Amniotic stem cell (primary cell): ENCODE results near the gene MYH15.
"Not testable (repeated sequence)": the region's sequence is repeated elsewhere in the genome, so short reads cannot be mapped to it uniquely, and the experiment has no call there.

ENCODE experiments used
- DNase-seq: peaks from one replicate; lab custom pipeline; 2025; lab: John Stamatoyannopoulos, UW

Gene MYH15

DNA sequence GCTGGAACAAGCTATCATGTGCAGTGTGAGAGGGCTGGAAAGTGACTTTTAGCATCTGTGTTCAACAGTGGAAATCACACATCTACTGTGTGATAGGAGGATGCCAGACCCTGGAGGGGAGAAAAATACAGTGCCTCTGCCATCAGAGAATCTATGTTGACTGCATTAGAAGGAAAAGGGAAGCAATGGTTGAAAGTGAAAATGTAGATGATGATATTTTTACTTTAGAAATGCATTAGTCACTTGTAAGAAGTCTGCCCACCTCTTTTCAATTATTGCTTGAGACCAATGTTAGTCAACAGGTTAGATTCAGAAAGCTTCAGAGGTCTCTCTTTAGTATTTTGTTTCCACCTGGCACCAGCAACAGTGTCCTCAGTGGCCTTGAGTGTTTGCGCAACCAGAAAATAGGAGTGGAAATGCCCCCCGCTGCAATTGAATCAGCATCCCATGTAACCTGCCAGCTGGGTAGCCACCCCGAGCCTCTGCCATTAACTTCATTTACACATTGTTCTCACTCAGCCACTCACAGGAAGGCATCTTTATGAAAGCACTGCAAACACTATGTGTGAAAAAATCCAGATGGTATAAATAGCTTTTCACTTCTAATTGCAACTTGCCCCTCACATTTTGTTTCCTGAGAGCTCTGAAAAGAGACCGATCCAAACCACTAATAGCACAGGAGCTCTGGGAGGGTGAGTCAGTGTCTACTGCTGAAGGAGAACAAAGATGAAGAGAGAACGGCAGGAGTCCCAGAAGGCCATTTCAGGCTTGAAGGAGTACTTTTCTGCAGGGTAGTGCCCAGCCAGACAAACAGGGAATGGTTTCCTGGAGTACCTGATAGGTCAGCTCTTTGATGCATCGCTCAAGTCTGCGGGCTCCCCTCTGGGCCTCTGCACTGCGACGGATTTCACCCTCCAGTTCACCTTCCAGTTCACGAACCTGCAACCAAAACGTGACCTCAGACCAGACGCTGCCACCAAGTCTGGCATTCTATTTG is 122.0 kb downstream of the MYH15 start:
- no peak for DNase-seq

DNA sequence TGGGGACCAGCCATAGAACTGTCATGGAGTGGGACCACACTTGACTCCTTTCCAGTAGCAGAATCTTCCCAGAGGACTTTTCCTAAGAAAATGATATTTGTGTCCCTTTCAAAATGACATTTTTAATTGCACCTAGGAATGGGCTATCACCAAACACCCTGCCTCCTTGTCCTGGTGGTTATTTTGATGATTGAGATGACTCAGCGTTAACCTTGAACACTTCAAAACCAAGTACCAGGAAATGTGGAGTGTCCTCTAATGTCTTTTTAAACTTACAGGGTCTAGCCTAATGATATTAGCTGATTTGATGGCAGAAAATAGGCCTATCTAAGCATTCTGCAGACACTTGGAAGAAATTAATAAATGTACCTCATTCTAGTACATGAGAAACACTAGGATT is 123.3 kb downstream of the MYH15 start:
- DNase-seq: no peak

DNA sequence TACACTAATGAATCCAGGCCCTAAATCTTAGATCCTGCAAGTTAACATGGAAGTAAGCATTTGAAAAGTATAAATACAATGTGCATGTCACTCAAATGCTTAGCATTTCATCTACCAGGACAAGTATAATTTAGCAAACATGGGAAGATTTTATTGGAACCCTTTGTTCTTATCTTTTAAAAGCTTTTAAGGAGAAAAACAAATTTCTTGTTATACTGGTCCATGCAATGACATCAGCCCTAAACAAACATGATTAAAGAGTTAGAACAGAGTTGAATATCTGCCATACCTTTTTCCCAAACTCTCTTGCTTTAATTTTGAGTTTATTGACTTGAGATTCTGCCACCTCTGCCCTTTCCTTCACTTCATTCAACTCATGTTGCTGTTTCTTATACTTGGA is 127.1 kb downstream of the MYH15 start:
- no peak for DNase-seq

DNA sequence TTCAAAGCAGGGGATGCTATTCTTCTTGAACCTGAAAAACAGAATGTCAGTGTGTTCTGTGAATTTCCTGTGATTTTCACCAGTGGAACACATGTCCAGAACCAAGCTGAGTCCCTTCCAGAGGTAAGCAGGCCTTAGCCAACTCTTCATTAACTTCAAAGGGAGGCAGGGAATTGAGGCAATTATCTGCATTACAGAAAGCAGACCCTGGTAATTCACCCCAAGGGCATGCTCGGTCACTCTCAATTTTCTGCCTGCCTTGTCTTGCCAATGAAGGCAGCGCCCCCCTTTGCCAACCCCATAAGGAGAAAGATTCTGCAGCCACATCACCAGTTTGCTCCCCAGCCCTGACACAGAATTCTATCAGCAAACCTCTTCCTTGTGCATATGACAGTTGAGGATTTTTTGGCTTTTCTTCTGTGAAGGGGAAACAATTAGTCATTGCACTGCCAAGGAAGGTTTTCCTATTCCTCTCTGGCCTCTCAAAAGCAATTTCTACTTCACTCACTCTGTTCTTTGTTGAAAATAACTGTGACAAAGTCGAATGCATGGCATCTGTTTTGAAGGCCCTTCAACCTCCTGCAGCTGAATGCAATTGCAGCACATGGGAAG is 128.8 kb downstream of the MYH15 start:
- no peak for DNase-seq

DNA sequence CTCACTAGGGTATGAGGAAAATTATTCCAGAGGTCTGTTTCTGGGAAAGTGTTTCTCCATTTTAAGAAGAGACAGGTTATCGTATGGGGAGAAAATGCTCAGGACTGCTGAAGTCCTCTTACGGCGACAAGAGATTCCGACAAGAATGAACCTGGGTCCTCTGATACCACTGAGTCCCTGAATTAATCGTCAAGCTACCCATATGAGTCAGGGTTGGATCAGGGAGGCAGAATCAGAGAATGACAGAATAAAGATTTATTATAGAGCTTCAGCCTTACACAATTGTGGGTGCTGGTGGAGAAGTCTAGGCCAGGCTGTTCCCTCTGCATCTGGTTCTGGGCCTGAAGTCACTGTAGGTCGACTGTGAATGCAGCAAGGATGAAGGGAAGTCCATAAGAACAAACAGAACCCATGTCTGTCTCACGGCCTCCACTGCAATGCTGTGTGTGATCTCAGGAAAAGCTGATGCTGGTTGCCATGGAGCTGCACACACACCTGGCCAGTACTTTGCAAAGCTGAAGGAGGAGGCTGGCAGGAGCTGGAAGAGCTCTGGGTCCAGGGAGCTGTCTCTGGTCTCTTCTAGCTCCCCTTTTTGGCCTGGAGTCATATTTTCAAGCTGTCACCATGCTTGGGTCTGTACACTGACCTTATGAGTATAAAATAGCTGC is 130.1 kb downstream of the MYH15 start:
- no peak for DNase-seq

DNA sequence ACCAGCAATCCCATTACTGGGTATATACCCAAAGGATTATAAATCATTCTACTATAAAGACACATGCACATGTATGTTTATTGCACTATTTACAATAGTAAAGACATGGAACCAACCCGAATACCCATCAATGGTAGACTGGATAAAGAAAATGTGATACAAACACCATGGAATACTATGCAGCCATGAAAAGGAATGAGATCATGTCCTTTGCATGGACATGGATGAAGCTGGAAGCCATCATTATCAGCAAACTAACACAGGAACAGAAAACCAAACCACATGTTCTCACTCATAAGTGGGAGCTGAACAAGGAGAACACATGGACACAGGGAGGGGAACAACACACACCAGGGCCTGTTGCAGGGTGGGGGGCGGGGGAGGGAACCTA is 131.4 kb downstream of the MYH15 start:
- not testable (repeated sequence) for DNase-seq

DNA sequence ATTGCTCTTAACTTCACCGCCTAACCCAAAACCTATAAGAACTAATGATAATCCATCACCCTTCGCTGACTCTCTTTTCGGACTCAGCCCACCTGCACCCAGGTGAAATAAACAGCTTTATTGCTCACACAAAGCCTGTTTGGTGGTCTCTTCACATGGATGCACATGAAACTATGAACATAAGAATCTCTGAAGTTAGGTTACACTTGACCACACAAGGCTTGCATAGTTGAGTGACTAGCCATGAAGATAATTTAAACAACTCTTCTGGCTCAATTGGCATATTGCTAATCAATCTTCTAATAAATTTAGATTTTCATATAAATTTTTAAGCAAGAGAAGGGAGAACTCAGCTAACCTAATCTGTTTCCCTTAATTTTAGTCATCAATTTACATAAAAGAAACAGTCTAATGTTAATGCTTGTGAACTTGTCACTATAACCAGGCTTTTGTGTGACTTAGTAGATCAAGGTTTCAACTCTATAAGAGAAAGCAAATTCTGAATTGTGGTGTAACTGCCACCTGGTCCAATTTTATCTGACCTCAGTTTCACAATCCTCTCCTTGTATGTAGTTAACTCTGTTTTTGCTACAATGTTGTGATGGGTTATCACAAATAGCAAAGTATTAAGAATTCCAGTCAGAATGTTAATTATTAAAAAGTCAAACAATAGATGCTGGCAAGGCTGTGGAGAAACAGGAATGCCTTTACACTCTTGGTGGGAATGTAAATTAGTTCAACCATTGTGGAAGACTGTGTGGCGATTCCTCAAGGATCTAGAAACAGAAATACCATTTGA is 132.0 kb downstream of the MYH15 start:
- DNase-seq: no peak

DNA sequence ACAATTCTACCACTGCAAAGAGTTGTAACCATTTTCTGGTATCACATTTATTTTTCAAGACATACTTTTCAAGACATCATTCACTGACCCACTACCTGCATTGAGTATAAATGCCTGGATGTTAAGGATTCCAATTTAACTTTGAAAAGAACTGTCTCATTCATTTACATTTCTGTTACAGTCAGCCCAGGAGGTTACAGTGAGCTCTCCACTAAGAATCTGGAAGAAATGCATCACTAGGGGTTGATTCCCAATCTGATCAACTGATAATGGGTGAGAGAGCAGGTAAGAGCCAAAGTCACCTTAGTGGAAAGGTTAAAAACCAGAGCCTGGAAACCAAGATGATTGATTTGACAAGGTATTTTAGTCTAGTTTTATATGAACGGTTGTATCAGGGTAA is 133.0 kb downstream of the MYH15 start:
- no peak for DNase-seq

DNA sequence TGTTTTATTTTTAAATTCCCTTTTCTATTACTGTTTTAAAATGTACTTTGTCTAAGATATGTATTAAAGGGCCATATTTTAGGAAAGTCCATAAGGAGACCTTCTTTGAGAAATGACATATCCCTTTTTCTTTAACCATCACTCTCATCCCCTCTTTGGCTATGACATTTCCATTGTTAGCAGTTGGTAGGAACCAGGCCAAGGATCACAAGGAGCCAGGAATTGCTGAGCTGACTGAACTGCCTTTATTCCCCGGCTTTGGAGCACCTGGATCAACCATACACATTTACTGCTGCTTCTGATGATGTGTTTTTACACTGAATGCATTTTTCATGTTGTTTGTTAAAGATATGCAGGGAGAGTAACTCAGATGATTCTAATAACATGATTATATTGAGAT is 134.4 kb downstream of the MYH15 start:
- no peak for DNase-seq

DNA sequence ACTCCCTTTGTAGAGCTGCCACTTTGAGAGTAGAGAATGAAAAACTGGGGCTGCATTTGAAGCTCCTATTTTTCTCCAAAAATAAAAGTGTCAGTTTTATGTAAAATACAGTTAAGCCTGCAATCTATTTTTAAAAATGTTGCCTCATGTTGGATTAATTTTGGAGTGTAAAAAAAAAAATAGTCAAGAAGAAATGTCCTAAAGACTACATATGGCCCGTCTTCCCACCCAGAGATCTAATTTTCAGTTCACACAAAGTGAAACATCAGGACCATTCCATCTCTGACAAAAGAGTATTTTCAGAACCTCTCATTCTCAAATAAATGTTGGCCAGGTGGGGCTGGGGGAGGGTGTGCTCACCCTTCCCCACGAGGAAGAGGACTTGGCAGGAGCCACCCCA is 151.4 kb downstream of the MYH15 start:
- DNase-seq: no peak

DNA sequence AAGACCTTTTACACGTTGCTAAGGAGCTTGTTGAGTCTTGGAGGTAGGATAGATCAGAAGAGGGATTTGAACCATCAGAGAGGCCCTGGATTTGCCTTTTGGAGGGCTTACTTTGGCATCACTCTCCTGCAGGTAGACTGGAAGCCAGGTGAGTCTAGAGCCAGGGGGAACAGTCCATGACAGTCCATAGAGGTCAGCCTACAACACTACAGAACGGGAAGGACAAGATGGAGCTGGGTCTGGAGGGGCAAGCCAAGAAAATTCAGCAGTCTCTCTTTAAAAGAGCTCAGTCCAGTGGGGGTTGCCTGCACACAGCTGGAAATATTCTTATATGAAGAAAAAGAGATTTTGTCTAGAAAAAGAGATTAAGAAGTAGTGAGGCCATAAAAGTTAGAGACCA is 153.4 kb downstream of the MYH15 start:
- no peak for DNase-seq

DNA sequence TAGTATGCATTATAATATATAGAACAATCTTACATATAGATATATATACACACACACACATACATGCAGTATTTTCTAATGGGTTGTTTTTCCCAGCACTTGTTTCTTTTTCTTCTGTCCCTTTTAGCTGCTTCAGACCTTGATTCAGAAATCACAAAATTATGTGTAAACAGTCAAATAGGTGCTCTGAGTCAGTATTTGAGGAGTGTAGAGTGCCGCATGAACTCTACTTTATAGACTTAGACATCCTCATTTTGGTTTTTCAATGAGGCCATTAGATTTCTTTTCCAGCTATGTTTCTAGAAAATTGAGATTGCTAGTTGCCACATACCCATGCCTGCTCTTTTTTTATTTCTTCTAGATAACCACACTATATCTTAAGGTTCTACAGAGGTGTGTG is 155.8 kb downstream of the MYH15 start:
- DNase-seq: no peak

DNA sequence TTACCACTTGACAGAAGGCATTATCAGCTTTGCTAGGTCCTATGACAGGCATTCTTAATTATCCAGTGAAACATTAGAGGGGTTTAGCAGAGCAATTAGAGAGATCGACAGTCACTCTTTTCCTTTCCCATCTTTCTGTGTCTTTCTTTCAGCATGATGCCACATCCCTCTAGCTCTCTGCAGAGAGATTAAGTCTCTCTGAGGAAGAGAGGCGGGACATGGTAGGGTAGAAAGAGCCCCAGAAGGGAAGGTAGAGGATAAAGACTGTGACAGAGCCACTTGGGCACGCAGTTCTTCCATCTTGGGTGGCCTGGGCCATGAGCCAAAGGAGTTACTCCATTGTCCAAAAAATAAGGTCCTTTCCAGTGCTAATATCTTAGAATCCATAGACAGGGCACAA is 158.2 kb downstream of the MYH15 start:
- no peak for DNase-seq

DNA sequence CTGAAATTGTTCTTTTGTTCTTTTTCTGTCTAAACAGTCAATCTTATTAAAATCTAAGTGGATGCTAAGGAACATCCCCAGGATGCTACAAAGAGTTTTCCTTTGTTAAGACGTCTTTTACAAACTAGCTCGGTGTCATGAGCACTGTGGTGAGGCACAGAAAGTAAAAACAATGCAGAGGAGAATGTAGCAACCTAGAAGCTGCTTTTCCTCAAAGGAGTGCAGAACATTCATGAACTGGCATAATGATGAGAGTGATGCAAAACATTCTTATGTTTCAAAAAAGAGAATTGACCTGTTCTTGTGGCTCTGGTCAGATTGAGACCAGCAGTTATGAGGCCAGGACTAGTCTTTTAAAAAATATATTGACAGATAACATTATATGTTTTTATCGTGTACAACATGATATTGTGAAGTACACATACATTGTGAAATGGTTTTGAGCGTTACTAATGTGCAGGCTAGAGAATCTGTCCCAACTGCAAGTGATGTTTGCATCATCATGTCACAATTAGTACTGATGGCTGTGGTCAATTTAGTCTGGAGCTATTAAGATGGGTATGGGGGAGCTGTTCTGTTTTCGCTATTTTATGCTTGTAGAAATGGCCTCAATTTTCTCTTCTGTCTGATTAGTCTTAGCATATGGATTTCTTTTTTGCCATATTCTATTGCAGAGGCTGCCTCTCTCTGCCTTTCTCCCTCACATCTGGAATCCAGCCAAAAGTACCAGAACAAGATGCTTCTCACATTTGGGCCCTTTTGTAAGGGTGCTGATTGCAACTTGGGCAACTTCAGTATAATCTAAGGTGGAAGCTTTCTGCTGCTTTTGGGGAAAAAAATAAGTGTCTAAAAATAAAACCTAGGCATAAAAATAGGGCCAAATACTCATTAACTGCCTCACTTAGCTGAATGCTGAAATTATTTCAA is 163.8 kb downstream of the MYH15 start:
- no peak for DNase-seq

DNA sequence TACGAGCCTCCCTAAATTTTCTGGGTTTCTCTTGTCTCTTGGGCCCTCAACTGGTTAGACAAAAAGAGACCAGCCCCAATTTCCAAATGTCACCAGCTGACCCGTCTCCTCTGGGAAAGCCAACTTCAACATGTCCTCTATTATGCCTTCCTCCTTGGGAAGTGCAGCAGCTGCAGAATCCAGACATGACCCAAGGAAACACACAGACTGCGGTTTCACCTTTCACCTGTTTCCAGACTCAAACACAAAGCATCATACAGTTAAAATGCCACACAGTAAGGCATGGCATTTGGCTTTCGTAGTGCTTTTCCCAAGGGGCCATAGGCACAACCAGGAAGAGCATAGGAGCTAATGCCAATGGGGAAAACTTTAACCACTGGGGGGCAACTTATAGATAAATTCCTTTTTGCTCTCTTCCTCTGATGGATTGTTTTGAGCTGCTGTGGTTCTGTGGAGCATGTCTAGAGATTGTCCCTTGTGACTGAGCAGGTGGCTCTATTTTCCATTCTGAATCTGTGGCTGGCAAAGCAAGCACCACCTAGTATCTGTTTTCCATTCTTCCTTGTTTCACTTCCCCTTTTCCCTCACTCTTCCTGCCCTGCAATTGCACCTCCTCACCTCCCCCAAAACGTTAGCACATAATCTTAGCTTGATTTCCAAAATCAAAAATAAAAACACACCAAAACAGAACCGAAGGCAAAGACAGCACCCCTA is 164.7 kb downstream of the MYH15 start:
- no peak for DNase-seq

DNA sequence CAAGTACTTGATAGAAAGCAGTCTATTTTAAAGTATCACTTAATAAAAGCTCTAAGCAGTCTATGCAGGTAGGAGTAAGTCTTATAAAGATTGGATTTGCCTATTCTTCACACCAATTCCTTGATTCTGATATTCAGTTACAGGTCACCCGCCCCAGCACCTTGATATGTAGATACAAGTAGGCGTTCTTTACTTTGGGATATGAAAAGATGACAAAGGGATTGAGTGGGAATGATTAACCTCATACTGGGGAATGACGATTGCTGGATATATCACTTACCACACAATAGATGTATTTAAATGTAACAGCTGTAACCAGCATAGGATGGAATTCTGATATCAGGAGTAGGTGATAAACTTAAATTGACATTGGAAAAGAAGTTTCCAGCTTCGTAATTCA is 166.9 kb downstream of the MYH15 start:
- no peak for DNase-seq

DNA sequence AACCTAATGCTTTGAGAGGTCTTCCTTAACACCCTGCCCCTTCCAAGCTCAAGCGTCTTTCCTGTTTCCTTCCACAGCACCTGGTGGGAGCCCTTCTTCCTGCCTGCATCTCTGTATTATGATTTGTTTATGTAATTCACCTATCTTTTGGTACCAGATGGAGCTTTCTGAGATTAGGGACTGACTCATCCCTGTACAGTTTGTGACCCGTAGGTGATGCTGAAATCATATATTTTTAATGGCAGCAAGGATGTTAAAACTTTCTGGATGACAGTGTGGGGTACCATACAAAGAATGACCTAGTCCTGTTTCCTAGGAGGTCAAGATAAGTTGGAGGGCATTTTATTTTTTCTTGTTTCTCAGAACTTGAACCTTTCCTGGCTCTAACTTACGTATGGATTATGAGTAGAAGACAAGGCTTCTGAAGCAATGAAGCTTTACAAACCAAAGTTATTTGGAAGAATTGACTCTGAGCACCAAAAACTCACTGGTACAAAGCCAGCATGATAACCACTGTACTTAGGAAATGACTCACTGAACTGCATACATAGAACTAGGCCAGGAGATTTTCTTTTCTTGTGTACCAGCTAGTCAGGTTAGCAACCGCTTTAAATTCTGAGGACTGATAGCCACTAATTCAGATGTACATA is 167.4 kb downstream of the MYH15 start:
- DNase-seq: no peak

DNA sequence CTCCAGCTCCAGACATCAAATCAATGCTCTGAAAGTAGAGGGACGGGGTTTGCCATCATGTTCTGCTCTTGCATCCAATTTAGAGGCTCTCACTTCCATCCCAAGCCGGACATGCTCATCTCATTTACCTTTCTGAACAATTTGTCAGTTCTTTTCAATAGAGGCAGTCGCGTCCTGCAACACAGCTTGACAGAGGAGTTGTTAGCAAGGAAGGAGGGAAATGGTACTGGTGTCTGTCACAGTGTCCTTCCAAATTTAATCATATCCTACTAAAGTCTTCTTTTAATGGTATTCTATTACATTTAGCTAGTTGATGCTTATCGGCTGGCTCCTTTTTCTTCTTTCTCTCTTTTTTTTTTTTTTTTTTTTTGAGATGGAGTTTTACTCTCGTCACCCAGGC is 168.5 kb downstream of the MYH15 start:
- DNase-seq: no peak

DNA sequence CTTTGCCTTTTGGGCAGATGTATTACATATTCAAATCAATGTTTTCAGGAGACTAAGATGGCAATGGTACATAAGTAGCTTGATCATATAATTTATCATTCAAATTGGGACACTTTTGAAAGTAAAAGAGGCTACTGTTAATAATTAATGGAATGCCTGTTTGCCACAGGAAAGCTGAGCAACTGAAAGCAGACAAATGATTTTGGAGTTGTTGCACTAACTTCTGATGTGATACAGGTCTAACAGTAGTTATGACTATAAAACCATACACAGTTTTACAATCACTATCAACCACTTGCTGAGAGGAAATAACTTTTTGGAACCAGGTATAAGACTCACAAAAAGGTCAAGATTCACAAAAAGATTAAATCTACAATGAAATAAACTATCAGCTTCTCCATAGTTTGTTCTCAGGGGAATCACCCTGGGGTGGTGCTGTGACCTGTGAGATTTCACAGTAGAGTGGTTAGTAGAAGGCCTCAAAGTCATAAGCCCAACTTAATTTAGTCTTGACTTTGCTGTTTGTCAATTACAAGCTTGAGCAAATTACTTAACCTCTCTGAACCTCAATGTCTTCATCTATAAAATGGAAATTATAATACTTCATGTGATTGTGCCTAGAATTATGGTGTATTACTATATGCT is 171.4 kb downstream of the MYH15 start:
- no peak for DNase-seq
